Retinal pigment epithelial cell (primary cell): Measurements from ENCODE around the gene CERS1.

Source experiments
- DNase-seq: peaks from one replicate; pipeline ENCODE4 v3.0.0-alpha.2; 2010; ENCODE audit warnings: low read depth
- H3K4me3 ChIP-seq: 2 replicates; pipeline ENCODE4 v1.5.1; 2011; ENCODE audit warnings: mild to moderate bottlenecking, low read length, control low read depth, moderate library complexity
- CTCF ChIP-seq: conservative IDR thresholded peaks from 2 replicates; pipeline ENCODE4 v1.5.1; 2011; ENCODE audit warnings: low read depth, low read length, control low read depth, inconsistent platforms

The CERS1 gene

GRCh38 chr19:18862976-18863842, 32.7 kb downstream of the CERS1 start:
- no peak overlapping the region for H3K4me3 ChIP-seq
- DNase-seq, result no peak
- no peak for TF ChIP-seq CTCF

- H3K4me3 ChIP-seq, result no peak overlapping the region
- no peak for DNase-seq
- TF ChIP-seq CTCF, result no peak
Measured at GRCh38 chr19:18861917-18862316, 34.0 kb downstream of the CERS1 start.

GRCh38 chr19:18861235-18861634, 34.7 kb downstream of the CERS1 start:
- no peak overlapping the region for H3K4me3 ChIP-seq
- TF ChIP-seq CTCF, result no peak
- DNase-seq, result no peak

- DNase-seq, result no peak
- no peak overlapping the region for H3K4me3 ChIP-seq
- TF ChIP-seq CTCF, result no peak
Measured at GRCh38 chr19:18860725-18861124, 35.2 kb downstream of the CERS1 start.

GRCh38 chr19:18860302-18860700, 35.7 kb downstream of the CERS1 start:
- no peak for DNase-seq
- TF ChIP-seq CTCF, result no peak
- H3K4me3 ChIP-seq, result no peak overlapping the region

- H3K4me3 ChIP-seq, result no peak overlapping the region
- TF ChIP-seq CTCF, result no peak
- no peak for DNase-seq
Measured at GRCh38 chr19:18859676-18860301, 36.2 kb downstream of the CERS1 start.
